Liver (tissue), 9 donors: ENCODE data around the gene PTRH2. TPM values are rescaled to one million over a fixed set of nuclear protein-coding genes. Genes with fewer than 3 reads are reported as not detected.

Experiments
- DNase-seq: peaks from one replicate; pipeline ENCODE4 v3.0.0-alpha.2; 2017; ENCODE audit warnings: low spot score
- H3K27ac ChIP-seq, 2 donors: one replicate each; pipeline ENCODE4 v1.7.0; 2013; ENCODE audit warnings: inconsistent platforms in 2 of 2, low read length in 2 of 2, control low read depth in 1 of 2, low read depth in 1 of 2, mild to moderate bottlenecking in 1 of 2
- H3K27me3 ChIP-seq, 4 donors: one replicate each; pipeline versions ENCODE4 v1.6.1 to v1.7.0; 2013; ENCODE audit warnings: low read length in 3 of 4, inconsistent platforms in 1 of 4, mild to moderate bottlenecking in 1 of 4, moderate library complexity in 1 of 4; ENCODE audit not compliant: control insufficient read depth in 4 of 4, insufficient read depth in 4 of 4
- H3K36me3 ChIP-seq, 4 donors: one replicate each; pipeline versions ENCODE4 v1.6.1 to v1.7.0; 2013; ENCODE audit warnings: low read length in 3 of 4, mild to moderate bottlenecking in 3 of 4, low read depth in 1 of 4, moderate library complexity in 1 of 4; ENCODE audit not compliant: control insufficient read depth in 4 of 4, insufficient read depth in 3 of 4
- H3K4me1 ChIP-seq, 4 donors: one replicate each; pipeline versions ENCODE4 v1.6.1 to v1.7.0; 2013; ENCODE audit warnings: low read length in 3 of 4, mild to moderate bottlenecking in 3 of 4, moderate library complexity in 1 of 4; ENCODE audit not compliant: control insufficient read depth in 4 of 4, insufficient read depth in 4 of 4
- H3K4me3 ChIP-seq, 3 donors: one replicate each; pipeline versions ENCODE4 v1.6.1 to v1.7.0; 2013; ENCODE audit warnings: low read length in 3 of 3, control low read depth in 1 of 3, low read depth in 1 of 3, mild to moderate bottlenecking in 1 of 3
- H3K9ac ChIP-seq, 2 donors: one replicate each; pipeline ENCODE4 v1.7.0; 2013; ENCODE audit warnings: low read length in 2 of 2, mild to moderate bottlenecking in 2 of 2, moderate library complexity in 2 of 2, control low read depth in 1 of 2, low read depth in 1 of 2
- H3K9me3 ChIP-seq, 4 donors: one replicate each; pipeline versions ENCODE4 v1.6.1 to v1.7.0; 2013; ENCODE audit warnings: low read length in 3 of 4; ENCODE audit not compliant: control insufficient read depth in 4 of 4
- EGR1 ChIP-seq, 2 donors: IDR thresholded peaks; 2 replicates each; pipeline ENCODE4 v1.6.1; 2016 to 2018; ENCODE audit warnings: antibody characterized with exemption in 2 of 2, low read depth in 2 of 2
- FOXA2 ChIP-seq: IDR thresholded peaks from 2 replicates; pipeline ENCODE4 v1.6.1; 2016; ENCODE audit warnings: antibody characterized with exemption
- GABPA ChIP-seq, 2 donors: IDR thresholded peaks in 1 of 2; conservative IDR thresholded peaks in 1 of 2; 2 replicates each; pipeline ENCODE4 v1.6.1; 2016; ENCODE audit warnings: antibody characterized with exemption in 2 of 2, mild to moderate bottlenecking in 1 of 2, moderate library complexity in 1 of 2
- HNF4A ChIP-seq, 2 donors: conservative IDR thresholded peaks; 2 replicates each; pipeline ENCODE4 v1.6.1; 2016; ENCODE audit warnings: antibody characterized with exemption in 2 of 2, mild to moderate bottlenecking in 2 of 2
- HNF4G ChIP-seq: IDR thresholded peaks from 2 replicates; pipeline ENCODE4 v1.6.1; 2016; ENCODE audit warnings: antibody characterized with exemption
- JUND ChIP-seq, 2 donors: IDR thresholded peaks; 2 replicates each; pipeline ENCODE4 v1.6.1; 2016; ENCODE audit warnings: antibody characterized with exemption in 2 of 2
- MAX ChIP-seq: IDR thresholded peaks from 2 replicates; pipeline ENCODE4 v1.6.1; 2016; ENCODE audit warnings: antibody characterized with exemption
- NR2F2 ChIP-seq: IDR thresholded peaks from 2 replicates; pipeline ENCODE4 v1.6.1; 2016; ENCODE audit warnings: antibody characterized with exemption
- RXRA ChIP-seq, 2 donors: IDR thresholded peaks; 2 replicates each; pipeline ENCODE4 v1.6.1; 2017 to 2018; ENCODE audit warnings: antibody characterized with exemption in 2 of 2, mild to moderate bottlenecking in 1 of 2
- SP1 ChIP-seq: IDR thresholded peaks from 2 replicates; pipeline ENCODE4 v1.6.1; 2018; ENCODE audit warnings: antibody characterized with exemption, mild to moderate bottlenecking
- TAF1 ChIP-seq: conservative IDR thresholded peaks from 2 replicates; pipeline ENCODE4 v1.6.1; 2016; ENCODE audit warnings: antibody characterized with exemption, mild to moderate bottlenecking
- YY1 ChIP-seq: IDR thresholded peaks from 2 replicates; pipeline ENCODE4 v1.6.1; 2016; ENCODE audit warnings: antibody characterized with exemption, mild to moderate bottlenecking
- WGBS: extraction: QIAGEN DNeasy Blood & Tissue Kit; methylation state at CpG from one replicate; pipeline ENCODE4 v1.1.7; 2013; 5-methylcytosine and 5-hydroxymethylcytosine counted together
- polyA plus RNA-seq, 2 donors: library from polyadenylated mRNA; stranded (reverse) in 1 of 2; unstranded in 1 of 2; fragments of 200-250 nt in 1 of 2; fragments of >200 nt in 1 of 2; fragmentation: Nextera tagmentation in 1 of 2; extraction: Ambion mirVana in 1 of 2; gene quantifications; one replicate each; pipeline versions ENCODE4 v1.2.1 to v1.2.3, GENCODE V29; 2013 to 2015
- total RNA-seq, 2 donors: library from RNA; depleted of rRNA; stranded (reverse); fragments of >200 nt; gene quantifications; one replicate each; pipeline ENCODE4 v1.2.3, GENCODE V29; 2014
- TF ChIP-seq, protein P1 (sequence below): IDR thresholded peaks from 2 replicates; pipeline ENCODE4 v1.6.1; 2016; ENCODE audit warnings: antibody characterized with exemption
- TF ChIP-seq, protein P2 (sequence below): fragments of 150-350 bp; IDR thresholded peaks from 2 replicates; pipeline ENCODE4 v1.5.1; 2017; ENCODE audit warnings: improper control_type of control experiment, low read depth, low read length; ENCODE audit not compliant: missing input control
- TF ChIP-seq, protein P3 (sequence below): IDR thresholded peaks from 2 replicates; pipeline ENCODE4 v1.6.1; 2016; ENCODE audit warnings: antibody characterized with exemption
- donor health status: healthy.
- donor health status: healthy.
- donor health status: healthy.
- donor health status: healthy.
- donor health status: healthy.

Gene PTRH2
- total and polyA plus RNA-seq, 4 donors = 9.7 to 39.1 (median 23.1) TPM

- 84% methylated on average over 6 of the region's 6 CpGs for WGBS
Observed at GRCh38 chr17:59684967-59685366, 22.3 kb downstream of the PTRH2 start.

DNA sequence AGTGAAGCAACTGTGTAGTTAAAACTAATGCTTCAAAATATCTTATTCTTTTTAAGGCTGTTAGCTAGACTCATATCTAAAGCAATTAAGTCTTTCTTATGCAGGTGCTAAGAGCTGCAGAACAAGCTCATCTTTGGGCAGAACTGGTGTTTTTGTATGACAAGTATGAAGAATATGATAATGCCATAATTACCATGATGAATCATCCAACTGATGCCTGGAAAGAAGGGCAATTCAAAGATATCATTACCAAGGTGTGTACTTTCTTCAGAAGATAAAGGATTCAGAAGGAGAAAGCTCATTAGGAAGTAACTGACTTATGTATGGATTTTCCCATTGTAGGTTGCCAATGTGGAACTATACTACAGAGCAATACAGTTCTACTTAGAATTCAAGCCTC is 23.9 kb downstream of the PTRH2 start:
- H3K27me3 ChIP-seq = no peaks in the 10 kb centered on the region
- no peak overlapping the region for H3K27ac ChIP-seq
- no peaks in the 10 kb centered on the region for H3K4me1 ChIP-seq
- TF ChIP-seq MAX (no peak), FOXA2 (no peak), HNF4G (no peak), HNF4A (conservative IDR thresholded peaks at IDR 0.05) (no peak), NR2F2 (no peak), RXRA (IDR thresholded peaks at IDR 0.05) (no peak), JUND (IDR thresholded peaks at IDR 0.05) (no peak), GABPA (IDR thresholded peaks at IDR 0.05 in 1 of 2, conservative IDR thresholded peaks at IDR 0.05 in 1 of 2) (no peak)
- TF ChIP-seq, protein P1, sequence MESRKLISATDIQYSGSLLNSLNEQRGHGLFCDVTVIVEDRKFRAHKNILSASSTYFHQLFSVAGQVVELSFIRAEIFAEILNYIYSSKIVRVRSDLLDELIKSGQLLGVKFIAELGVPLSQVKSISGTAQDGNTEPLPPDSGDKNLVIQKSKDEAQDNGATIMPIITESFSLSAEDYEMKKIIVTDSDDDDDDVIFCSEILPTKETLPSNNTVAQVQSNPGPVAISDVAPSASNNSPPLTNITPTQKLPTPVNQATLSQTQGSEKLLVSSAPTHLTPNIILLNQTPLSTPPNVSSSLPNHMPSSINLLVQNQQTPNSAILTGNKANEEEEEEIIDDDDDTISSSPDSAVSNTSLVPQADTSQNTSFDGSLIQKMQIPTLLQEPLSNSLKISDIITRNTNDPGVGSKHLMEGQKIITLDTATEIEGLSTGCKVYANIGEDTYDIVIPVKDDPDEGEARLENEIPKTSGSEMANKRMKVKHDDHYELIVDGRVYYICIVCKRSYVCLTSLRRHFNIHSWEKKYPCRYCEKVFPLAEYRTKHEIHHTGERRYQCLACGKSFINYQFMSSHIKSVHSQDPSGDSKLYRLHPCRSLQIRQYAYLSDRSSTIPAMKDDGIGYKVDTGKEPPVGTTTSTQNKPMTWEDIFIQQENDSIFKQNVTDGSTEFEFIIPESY = no peak
- TF ChIP-seq, protein P2, sequence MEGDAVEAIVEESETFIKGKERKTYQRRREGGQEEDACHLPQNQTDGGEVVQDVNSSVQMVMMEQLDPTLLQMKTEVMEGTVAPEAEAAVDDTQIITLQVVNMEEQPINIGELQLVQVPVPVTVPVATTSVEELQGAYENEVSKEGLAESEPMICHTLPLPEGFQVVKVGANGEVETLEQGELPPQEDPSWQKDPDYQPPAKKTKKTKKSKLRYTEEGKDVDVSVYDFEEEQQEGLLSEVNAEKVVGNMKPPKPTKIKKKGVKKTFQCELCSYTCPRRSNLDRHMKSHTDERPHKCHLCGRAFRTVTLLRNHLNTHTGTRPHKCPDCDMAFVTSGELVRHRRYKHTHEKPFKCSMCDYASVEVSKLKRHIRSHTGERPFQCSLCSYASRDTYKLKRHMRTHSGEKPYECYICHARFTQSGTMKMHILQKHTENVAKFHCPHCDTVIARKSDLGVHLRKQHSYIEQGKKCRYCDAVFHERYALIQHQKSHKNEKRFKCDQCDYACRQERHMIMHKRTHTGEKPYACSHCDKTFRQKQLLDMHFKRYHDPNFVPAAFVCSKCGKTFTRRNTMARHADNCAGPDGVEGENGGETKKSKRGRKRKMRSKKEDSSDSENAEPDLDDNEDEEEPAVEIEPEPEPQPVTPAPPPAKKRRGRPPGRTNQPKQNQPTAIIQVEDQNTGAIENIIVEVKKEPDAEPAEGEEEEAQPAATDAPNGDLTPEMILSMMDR = no peak
- H3K36me3 ChIP-seq = peaks cover 25 to 92% (median 90%) of the 10 kb centered on the region in 4 donors
- H3K9me3 ChIP-seq = no peaks in the 10 kb centered on the region
- H3K9ac ChIP-seq = no peak overlapping the region
- no peak overlapping the region for H3K4me3 ChIP-seq
- DNase-seq = no peak

More at GRCh38 chr17:59684967-59685366, 22.3 kb downstream of the PTRH2 start:
- Histone ChIP-seq H3K36me3 (peaks cover 21 to 89% (median 84%) of the 10 kb centered on the region in 4 donors), H3K9me3 (no peaks in the 10 kb centered on the region), H3K27me3 (no peaks in the 10 kb centered on the region), H3K9ac (no peak overlapping the region), H3K4me1 (no peaks in the 10 kb centered on the region), H3K27ac (no peak overlapping the region), H3K4me3 (no peak overlapping the region)
- DNase-seq = no peak
- TF ChIP-seq YY1 = no peak
- no peak for TF ChIP-seq SP1
- TF ChIP-seq, protein P2 = no peak
- no peak for TF ChIP-seq EGR1 (IDR thresholded peaks at IDR 0.05; ENCODE audit: low read depth in 2 of 2)
- no peak for TF ChIP-seq MAX
- TF ChIP-seq HNF4G = no peak
- TF ChIP-seq, protein P3, sequence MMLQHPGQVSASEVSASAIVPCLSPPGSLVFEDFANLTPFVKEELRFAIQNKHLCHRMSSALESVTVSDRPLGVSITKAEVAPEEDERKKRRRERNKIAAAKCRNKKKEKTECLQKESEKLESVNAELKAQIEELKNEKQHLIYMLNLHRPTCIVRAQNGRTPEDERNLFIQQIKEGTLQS = no peak
- TF ChIP-seq TAF1 = no peak
